Esophagus (tissue), 2 donors: ENCODE measurements around the gene RBM38. TPM values are rescaled to one million over a fixed set of nuclear protein-coding genes. Genes with fewer than 3 reads are reported as not detected.
A peak's percentile ranks its signal among the peaks of the same experiment; 100 is the strongest.

ENCODE experiments used
- H3K27ac ChIP-seq, 2 donors: one replicate each; pipeline ENCODE4 v1.5.1; 2013; ENCODE audit warnings: low read depth in 2 of 2, mild to moderate bottlenecking in 2 of 2, inconsistent platforms in 1 of 2, low read length in 1 of 2, moderate library complexity in 1 of 2
- H3K27me3 ChIP-seq, 2 donors: one replicate each; pipeline ENCODE4 v1.6.1; 2013; ENCODE audit warnings: low read length in 2 of 2, control low read depth in 1 of 2, mild to moderate bottlenecking in 1 of 2; ENCODE audit not compliant: insufficient read depth in 2 of 2, control insufficient read depth in 1 of 2
- H3K36me3 ChIP-seq, 2 donors: one replicate each; pipeline ENCODE4 v1.6.1; 2013; ENCODE audit warnings: low read length in 1 of 2; ENCODE audit not compliant: control insufficient read depth in 2 of 2, insufficient read depth in 2 of 2
- H3K4me1 ChIP-seq, 2 donors: one replicate each; pipeline ENCODE4 v1.6.1; 2013; ENCODE audit warnings: low read length in 1 of 2; ENCODE audit not compliant: control insufficient read depth in 2 of 2, insufficient read depth in 2 of 2
- H3K4me3 ChIP-seq, 2 donors: one replicate each; pipeline ENCODE4 v1.5.1; 2013; ENCODE audit warnings: low read length in 2 of 2, mild to moderate bottlenecking in 2 of 2, low read depth in 1 of 2, moderate library complexity in 1 of 2
- H3K9me3 ChIP-seq, 2 donors: one replicate each; pipeline ENCODE4 v1.6.1; 2013; ENCODE audit warnings: mild to moderate bottlenecking in 2 of 2, low read depth in 1 of 2, low read length in 1 of 2, moderate library complexity in 1 of 2; ENCODE audit not compliant: control insufficient read depth in 2 of 2, insufficient read depth in 1 of 2
- WGBS, 2 donors: extraction: QIAGEN DNeasy Blood & Tissue Kit; methylation state at CpG; one replicate each; pipeline ENCODE4 v1.1.7; 2013; 5-methylcytosine and 5-hydroxymethylcytosine counted together
- polyA plus RNA-seq, 2 donors: library from polyadenylated mRNA; stranded (reverse); fragments of 200-250 nt; gene quantifications; one replicate each; pipeline ENCODE4 v1.2.3, GENCODE V29; 2013
- donor health status: healthy with polysubstance abuse.
- donor health status: Bipolar disorder and iron deficiency.

RBM38 gene
- polyA plus RNA-seq, 2 donors = 10.9 to 13.8 TPM

DNA sequence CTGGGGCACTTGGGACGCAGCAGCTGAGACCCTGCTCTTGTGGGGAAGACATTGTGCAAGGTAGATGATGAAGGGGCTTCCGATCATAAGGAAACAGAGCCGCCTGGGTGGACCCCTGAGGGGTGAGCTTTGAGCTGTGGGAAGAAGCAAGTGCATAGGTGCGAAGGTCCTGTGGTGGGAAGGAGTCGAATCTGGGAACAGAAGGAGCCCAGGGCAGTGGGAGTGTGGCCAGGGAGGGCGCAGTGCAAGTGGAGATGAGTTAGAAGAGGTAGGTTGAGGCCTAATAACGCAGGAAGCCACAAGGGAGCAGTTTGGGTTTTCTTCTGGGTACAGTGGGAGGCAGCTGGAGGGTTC, 10.3 kb downstream of the RBM38 start:
- WGBS, 2 donors = 93 to 96% methylated on average over 7 of the region's 7 CpGs
- Histone ChIP-seq H3K36me3 (peaks cover 0 to 25% of the 10 kb centered on the region in 2 donors), H3K27ac (peak overlapping the region in 1 of 2 donors; percentile 1), H3K27me3 (no peaks in the 10 kb centered on the region), H3K4me3 (no peak overlapping the region), H3K4me1 (peaks cover 6 to 38% of the 10 kb centered on the region in 2 donors), H3K9me3 (no peaks in the 10 kb centered on the region)

DNA sequence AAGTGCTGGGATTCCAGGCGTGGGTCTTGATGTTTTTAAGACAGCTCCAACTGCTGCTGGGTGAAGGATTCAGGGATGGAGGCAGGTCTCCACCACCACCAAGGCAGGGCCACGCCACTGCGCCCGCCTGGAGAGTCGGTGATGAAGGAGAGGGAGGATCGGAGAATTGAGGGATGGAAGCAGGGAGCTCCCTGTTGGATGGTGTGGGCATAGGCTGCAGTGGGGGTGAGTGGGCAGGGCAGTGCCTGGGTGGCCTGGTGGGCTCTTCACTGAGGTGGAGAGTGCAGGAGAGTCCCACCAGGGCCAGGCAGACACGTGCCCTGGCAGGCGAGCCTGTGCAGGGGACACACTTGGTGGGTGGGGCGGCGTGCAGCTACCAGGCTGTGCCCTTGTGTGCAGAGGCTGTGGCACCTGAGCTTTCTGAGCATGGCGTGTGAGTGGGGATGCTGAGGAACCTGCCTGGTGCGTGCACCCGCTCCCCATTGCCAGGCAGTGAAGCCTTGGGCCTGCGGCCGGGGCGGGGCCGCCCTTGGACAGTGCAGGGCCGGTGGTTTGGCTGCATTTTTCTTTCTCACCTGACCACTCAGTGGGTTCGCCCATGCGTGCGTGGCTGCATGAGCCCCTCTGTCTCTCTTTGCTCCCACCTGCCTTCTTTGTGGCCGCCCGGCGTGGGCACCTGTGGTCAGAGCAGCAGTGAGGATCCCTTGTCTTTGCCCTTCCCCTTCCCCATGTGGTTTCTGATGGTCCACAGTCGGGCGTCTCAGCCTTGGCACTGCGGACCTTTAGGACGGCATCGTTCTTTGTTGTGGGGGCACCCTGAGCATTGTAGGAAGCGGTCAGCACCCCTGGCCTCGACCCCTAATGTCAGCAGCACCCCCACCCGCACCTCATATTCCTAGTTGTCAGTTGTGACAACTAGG, 11.3 kb downstream of the RBM38 start:
- 92 to 95% methylated on average over 31 to 32 of the region's 32 CpGs for WGBS, 2 donors
- Histone ChIP-seq H3K27ac (peak overlapping the region in 1 of 2 donors; percentile 26), H3K4me3 (no peak overlapping the region), H3K27me3 (no peaks in the 10 kb centered on the region), H3K9me3 (no peaks in the 10 kb centered on the region), H3K4me1 (peaks cover 6 to 33% of the 10 kb centered on the region in 2 donors), H3K36me3 (peaks cover 0 to 19% of the 10 kb centered on the region in 2 donors)

DNA sequence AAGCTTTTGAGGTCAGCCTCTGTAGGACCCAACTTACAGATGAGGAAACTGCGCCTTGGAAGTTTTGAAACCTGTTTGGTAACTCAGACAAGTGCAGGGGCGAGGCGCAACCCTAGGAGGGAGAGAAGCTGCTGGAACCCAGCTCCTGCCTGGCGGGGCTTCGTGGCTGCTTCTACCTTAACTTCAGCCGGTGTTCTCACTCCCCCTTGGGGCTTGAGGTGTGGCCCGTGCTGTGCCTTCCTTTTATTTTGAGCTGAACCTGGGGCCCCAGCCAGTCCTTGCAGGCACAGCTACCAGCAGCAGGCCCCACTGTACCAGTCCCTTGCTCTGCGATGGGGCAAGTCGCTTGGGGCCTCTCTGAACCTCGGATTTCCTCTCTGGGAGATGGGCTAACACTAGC, 12.0 kb downstream of the RBM38 start:
- Histone ChIP-seq H3K27ac (no peak overlapping the region), H3K9me3 (no peaks in the 10 kb centered on the region), H3K4me1 (peaks cover 6 to 32% of the 10 kb centered on the region in 2 donors), H3K27me3 (no peaks in the 10 kb centered on the region), H3K36me3 (peaks cover 4 to 27% of the 10 kb centered on the region in 2 donors), H3K4me3 (no peak overlapping the region)
- 74 to 76% methylated on average over 10 of the region's 10 CpGs for WGBS, 2 donors

DNA sequence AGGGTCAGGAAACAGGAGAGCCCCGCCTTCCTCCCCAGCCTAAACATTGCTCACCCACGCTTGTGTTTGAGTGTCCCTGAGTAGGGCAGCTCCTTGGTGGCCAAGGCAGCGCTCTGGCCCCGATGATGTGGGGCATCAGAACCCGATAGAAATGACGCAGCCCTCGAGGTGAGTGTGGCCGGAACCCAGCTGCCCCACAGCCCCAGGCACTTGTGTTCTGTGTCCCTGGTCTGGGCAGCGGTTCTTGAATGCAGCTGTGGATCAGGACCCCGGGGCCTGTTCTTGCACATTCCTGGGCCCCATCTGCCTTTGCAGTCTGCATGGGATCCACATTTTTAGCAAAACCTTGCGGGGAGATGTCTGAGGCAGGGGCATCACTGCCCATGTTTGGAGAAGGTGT, 12.8 kb downstream of the RBM38 start:
- H3K4me3 ChIP-seq = no peak overlapping the region
- H3K36me3 ChIP-seq = peaks cover 4 to 33% of the 10 kb centered on the region in 2 donors
- peaks cover 6 to 25% of the 10 kb centered on the region in 2 donors for H3K4me1 ChIP-seq
- H3K27me3 ChIP-seq = no peaks in the 10 kb centered on the region
- H3K9me3 ChIP-seq = no peaks in the 10 kb centered on the region
- WGBS, 2 donors = 89 to 90% methylated on average over 11 of the region's 11 CpGs
- peak overlapping the region in 1 of 2 donors; percentile 62 for H3K27ac ChIP-seq

DNA sequence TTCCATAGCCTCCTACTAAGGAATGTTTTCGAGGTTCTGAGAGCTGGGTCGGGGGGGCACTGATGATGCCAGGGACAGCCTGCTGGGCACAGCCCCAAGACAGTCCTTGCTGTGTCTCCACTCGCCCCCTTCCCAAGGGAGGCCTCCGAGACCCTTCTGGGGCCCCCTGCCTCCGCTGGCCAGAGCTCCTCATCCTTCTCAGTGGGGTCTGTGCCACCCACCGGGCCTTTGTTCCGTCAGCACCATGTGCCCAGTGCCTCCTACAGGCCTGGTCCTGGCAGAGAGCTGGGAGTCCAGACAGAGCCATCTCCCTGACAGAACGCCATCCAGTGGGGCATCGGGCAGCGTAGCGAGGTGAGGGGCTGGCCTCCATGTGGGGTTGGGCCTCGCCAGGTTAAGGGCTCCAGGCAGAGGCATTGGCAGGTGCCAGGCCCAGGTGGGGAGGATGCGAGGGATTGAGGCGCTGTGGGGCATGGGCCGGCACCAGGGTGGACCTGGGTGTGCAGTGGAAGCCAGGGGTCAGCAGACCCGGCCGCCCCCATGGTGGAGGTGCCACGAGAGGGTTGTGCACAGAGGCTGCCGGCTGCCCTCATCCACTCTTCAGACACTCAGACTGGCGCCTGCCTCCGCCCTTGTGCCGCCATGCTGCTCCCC, 13.3 kb downstream of the RBM38 start:
- H3K27ac ChIP-seq = peak overlapping the region in 1 of 2 donors; percentile 62
- H3K4me3 ChIP-seq = no peak overlapping the region
- H3K27me3 ChIP-seq = no peaks in the 10 kb centered on the region
- no peaks in the 10 kb centered on the region for H3K9me3 ChIP-seq
- WGBS, 2 donors = 93 to 94% methylated on average over 18 to 22 of the region's 22 CpGs
- H3K36me3 ChIP-seq = peaks cover 4 to 36% of the 10 kb centered on the region in 2 donors
- peaks cover 7 to 20% of the 10 kb centered on the region in 2 donors for H3K4me1 ChIP-seq

DNA sequence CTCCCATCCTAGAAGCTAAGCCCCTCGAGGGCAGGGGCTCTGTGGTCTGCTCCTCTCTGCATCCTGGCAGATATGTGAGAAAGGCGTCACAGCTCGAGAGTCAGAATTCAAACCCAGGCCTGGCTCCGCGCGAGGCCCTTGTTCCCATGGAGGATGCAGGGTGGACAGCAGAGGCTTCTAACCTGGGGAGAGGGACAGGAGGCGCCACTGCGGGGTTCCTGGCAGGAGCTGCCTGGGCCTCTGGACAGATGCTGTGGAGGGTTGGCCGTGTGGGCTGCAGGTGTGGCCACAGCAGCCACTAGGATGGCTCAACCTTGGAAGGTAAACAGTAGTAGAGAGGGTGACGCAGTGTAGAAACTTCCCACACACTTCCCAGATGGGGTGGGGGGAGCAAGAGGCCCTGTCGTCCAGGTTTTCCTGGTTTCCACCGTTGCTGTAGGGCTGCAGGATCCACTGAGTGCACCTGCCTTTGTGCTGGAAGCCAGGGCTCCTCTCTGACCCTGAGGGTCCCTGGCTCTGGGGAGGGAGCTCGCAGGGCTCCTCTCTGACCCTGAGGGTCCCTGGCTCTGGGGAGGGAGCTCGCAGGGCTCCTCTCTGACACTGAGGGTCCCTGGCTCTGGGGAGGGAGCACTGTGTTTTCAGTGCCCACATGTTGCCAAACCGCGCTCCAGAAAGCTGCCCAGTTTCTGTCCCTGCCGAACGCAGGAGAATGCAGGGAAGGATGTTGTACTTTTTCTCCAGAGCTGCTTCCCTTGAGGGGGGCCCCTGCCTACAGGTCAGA, 14.2 kb downstream of the RBM38 start:
- Histone ChIP-seq H3K9me3 (no peaks in the 10 kb centered on the region), H3K27ac (peak overlapping the region in 1 of 2 donors; percentile 62), H3K4me3 (no peak overlapping the region), H3K36me3 (peaks cover 4 to 37% of the 10 kb centered on the region in 2 donors), H3K27me3 (no peaks in the 10 kb centered on the region), H3K4me1 (peaks cover 7 to 18% of the 10 kb centered on the region in 2 donors)
- 86 to 88% methylated on average over 18 of the region's 18 CpGs for WGBS, 2 donors

DNA sequence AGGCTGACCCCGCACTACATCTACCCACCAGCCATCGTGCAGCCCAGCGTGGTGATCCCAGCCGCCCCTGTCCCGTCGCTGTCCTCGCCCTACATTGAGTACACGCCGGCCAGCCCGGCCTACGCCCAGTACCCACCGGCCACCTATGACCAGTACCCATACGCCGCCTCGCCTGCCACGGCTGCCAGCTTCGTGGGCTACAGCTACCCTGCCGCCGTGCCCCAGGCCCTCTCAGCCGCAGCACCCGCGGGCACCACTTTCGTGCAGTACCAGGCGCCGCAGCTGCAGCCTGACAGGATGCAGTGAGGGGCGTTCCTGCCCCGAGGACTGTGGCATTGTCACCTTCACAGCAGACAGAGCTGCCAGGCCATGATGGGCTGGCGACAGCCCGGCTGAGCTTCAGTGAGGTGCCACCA, 16.4 kb downstream of the RBM38 start:
- no peaks in the 10 kb centered on the region for H3K27me3 ChIP-seq
- no peak overlapping the region for H3K4me3 ChIP-seq
- H3K9me3 ChIP-seq = no peaks in the 10 kb centered on the region
- 92% methylated on average over 29 of the region's 29 CpGs for WGBS, 2 donors
- H3K36me3 ChIP-seq = peaks cover 4 to 32% of the 10 kb centered on the region in 2 donors
- peaks cover 2 to 9% of the 10 kb centered on the region in 2 donors for H3K4me1 ChIP-seq
- no peak overlapping the region for H3K27ac ChIP-seq

DNA sequence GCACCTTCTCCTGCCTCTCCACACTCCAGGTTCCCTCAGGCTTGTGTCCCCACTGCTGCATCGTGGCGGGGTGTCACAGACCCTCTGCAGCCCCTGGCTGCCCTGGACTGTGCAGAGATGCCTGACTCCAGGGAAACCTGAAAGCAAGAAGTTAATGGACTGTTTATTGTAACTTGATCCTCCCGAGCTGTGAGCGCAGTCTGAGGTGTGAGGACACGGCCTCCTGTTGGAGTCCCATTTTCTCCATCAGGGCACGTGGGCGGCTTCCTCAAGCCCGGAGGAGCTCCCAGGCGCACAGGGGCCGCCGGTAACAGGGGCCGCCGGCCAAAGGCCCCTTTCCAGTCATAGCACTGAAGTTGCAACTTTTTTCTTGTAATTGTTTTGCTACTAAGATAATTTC, 16.9 kb downstream of the RBM38 start:
- WGBS, 2 donors = 73 to 76% methylated on average over 13 of the region's 13 CpGs
- peaks cover 2 to 4% of the 10 kb centered on the region in 2 donors for H3K4me1 ChIP-seq
- H3K27ac ChIP-seq = no peak overlapping the region
- H3K27me3 ChIP-seq = no peaks in the 10 kb centered on the region
- no peak overlapping the region for H3K4me3 ChIP-seq
- H3K36me3 ChIP-seq = peaks cover 4 to 31% of the 10 kb centered on the region in 2 donors
- H3K9me3 ChIP-seq = no peaks in the 10 kb centered on the region

DNA sequence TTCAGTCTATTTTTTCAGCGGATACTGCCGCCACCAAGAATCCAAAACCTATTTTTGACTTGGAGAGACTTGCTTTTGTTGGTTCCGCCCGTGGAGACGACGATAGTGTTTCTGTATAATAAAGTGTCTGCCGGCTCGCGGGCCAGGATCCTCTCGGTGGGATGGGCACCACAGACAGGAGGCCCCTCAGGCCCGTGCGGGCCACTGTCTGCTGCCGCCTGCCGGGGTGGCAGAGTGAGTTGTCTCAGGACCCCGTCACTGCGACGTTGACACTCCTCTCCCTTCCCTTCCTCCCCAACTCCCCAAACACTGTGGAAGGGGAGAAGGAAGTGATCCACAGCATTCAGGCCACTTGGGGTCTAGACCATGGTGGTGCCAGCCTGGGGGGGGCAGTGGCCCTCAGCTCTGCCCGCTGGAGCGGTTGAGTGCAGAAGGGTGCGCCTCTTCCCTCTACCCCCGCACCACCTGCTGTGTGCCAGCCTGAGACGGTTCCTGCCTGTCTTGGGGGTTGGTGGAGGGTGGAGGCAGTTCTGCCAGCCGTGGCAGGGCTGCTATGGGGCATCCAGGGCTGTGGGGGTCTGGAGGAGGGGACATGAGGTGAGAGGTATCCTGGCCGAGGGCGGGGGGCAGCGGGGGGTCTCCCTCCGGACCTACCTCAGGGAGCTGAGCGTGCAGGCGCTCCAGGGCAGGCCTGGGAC, 17.5 kb downstream of the RBM38 start:
- Histone ChIP-seq H3K27ac (peak overlapping the region; percentile 22 to 32), H3K36me3 (peaks cover 4 to 31% of the 10 kb centered on the region in 2 donors), H3K4me1 (peaks cover 2% of the 10 kb centered on the region in 2 donors), H3K27me3 (no peaks in the 10 kb centered on the region), H3K9me3 (no peaks in the 10 kb centered on the region), H3K4me3 (no peak overlapping the region)
- WGBS, 2 donors = 81 to 84% methylated on average over 29 of the region's 29 CpGs
